NCI-H187 (cell line): ENCODE results near the gene WTAP.
"Not testable (repeated sequence)": the region's sequence is repeated elsewhere in the genome, so short reads cannot be mapped to it uniquely, and the experiment has no call there.

Source experiments
- DNase-seq, 2 experiments: peaks; one replicate each; lab custom pipeline; 2025; lab: John Stamatoyannopoulos, UW

Gene WTAP

GRCh38 chr6:159761873-159762680 is 34.8 kb downstream of the WTAP start, which contains the start of gene ACAT2:
TSS of gene ACAT2 (plus strand) at chr6:159762045. CDS start at chr6:159762088, 43 bp downstream.
- peak; percentile 82 to 90 for DNase-seq

DNA sequence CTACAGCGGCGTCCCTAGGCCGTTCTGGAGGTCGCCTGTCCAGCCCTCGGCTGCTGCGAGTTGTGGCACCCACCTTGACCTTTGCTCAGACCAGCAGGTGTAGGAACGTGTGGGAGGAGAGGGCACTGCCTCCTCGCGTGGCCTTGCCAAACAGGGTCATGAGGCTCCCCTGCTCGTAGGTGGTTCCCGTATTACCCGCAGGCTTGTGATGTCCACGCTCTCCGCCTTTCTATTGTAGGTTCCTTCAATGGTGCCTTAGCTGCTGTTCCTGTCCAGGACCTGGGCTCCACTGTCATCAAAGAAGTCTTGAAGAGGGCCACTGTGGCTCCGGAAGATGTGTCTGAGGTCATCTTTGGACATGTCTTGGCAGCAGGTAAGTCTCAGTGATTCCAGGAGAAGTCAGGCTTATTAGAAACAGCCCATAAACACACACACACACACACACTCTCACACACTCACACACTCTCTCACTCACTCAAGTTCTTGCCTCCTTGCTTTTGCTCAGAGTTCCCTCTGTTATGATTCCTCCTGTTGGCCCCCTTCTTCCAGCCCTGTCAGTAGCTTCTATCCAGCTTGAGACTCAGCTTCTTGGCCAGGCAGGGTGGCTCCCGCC is 35.5 kb downstream of the WTAP start:
- DNase-seq = no peak

- no peak for DNase-seq
Observed at GRCh38 chr6:159766906-159767305, 39.6 kb downstream of the WTAP start.

DNA sequence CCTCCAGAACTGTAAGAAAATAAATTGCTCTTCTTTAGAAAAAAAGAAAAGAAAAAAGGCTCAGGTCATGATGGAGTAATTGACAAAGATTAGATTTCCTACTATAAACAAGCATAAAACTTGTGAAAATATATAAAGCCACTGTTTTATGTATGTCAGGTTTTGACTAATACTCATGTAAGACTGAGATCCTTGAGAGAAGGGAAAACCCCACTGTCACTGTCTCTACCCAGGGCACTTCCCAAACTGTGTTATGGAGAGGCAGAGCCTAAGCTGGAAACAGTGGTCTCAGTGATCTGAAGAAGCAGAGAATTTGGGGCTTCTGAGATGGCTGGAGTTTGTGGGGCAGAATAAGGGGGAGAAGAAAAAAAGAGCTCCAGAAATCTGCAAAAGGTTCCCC is 42.2 kb downstream of the WTAP start:
- DNase-seq = no peak

DNA sequence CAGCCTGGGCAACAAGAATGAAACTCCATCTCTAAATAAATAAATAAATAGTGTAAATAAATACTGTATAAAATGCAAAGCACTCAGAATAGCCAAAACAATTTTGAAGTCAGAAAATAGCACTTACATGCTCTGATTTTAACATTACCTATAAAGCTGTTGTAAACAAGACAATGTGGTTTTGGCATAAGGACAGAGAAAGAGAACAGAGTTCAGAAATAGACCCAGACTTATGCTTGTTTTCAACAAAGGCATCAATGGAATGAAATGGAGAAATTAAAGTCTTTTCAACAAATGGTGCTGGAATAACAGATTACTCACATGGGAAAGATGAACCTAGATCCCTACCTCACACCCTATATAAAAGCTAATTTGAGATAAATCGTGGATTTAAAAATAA is 44.9 kb downstream of the WTAP start:
- DNase-seq = no peak

GRCh38 chr6:159777240-159777904 is 50.1 kb downstream of the WTAP start:
- no peak for DNase-seq

- no peak for DNase-seq
Observed at GRCh38 chr6:159778131-159778530, 50.8 kb downstream of the WTAP start.

GRCh38 chr6:159778542-159779103 is 51.3 kb downstream of the WTAP start:
- no peak for DNase-seq

GRCh38 chr6:159788276-159788675 is 61.0 kb downstream of the WTAP start:
- DNase-seq = no peak

GRCh38 chr6:159788753-159789376 is 61.6 kb downstream of the WTAP start:
- no peak for DNase-seq

- peak; percentile 98 for DNase-seq
Observed at GRCh38 chr6:159789377-159790148, 62.3 kb downstream of the WTAP start, which contains the start of gene TCP1. TSS of gene TCP1 (minus strand) at chr6:159789602. CDS start at chr6:159789468, 134 bp downstream.

DNA sequence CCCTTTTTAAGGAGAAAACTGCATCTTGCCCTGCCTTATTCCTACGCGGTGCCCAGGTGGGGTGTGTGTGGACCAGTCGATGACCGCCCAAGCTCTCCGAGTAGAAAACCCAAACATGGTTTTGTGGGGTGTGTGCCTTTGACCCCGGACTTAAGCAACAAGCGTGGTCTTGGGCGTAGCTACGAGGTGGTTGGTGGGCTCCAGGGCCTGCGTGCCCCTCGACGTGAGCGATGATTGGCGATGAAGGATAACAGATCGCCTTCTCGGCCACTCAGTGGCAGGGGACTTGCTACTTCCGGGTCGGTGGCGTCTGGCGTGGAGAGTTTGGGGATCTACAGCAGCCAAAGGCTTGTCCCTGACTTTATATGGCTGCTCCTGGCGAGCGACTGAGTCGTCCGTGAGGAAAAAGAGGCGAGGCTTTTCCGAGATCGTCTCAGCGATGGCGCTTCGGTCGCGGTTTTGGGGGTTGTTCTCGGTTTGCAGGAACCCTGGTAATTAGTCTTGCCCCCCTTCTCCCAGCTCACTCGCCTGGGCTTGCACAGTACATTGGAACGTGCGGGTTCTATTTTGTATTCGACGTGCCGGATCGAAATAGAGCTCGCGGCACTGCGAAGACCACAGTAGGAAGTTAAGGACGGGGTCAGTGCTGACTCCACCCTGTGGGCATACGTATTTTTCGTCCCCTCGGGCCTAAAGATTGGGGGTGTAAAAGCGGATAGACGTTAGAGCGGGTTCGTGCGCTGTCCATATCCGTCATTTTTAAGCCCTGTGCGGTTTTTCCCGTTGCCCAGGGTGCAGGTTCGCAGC is 63.0 kb downstream of the WTAP start, which contains the start of gene MRPL18:
Gene MRPL18, plus strand, starts transcription at position 319 of the 807 bp plus-strand sequence. Its CDS starts 121 bp downstream, at position 440.
- DNase-seq = peak; percentile 83 to 92

GRCh38 chr6:159790956-159791598 is 63.8 kb downstream of the WTAP start:
- DNase-seq = no peak

- DNase-seq = not testable (repeated sequence)
Observed at GRCh38 chr6:159794976-159795375, 67.7 kb downstream of the WTAP start.

GRCh38 chr6:159797554-159797953 is 70.2 kb downstream of the WTAP start:
- no peak for DNase-seq

DNA sequence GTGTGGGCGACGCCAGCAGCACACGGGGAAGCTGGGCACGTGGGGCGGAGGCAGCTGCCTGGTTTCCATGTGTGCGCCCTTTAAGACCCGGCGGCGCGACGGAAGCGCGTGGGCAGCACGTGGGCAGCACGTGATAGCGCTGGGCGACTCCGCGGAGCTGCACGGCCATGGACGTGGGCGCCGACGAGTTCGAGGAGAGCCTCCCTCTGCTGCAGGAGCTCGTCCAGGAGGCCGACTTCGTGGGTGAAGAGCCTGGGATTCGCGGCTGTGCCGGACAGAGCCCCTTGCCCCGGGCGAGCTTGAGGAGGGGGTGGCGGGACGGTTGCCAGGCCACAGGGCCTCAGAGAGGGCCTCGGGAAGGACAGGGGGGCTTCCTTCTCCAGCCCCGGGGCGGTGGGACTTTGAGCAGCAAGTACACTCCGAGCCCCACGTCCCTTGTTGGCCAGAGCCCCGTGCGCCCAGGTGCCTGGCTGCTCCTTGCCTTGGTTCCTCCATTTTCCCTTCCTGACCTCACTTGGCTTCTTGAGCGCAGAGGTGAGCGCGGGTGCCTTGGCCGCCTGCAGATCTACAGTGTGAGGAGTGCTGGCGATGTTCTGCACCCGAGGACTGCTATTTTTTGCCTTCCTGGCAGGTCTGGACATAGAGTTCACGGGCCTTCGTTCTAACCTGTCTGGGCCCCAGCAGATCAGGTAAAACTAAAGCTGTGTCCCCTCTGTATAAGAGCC is 73.0 kb downstream of the WTAP start, which contains the start of gene PNLDC1:
Gene PNLDC1, plus strand, starts transcription at position 136 of the 725 bp plus-strand sequence. Its CDS starts 32 bp downstream, at position 168.
- DNase-seq = no peak

DNA sequence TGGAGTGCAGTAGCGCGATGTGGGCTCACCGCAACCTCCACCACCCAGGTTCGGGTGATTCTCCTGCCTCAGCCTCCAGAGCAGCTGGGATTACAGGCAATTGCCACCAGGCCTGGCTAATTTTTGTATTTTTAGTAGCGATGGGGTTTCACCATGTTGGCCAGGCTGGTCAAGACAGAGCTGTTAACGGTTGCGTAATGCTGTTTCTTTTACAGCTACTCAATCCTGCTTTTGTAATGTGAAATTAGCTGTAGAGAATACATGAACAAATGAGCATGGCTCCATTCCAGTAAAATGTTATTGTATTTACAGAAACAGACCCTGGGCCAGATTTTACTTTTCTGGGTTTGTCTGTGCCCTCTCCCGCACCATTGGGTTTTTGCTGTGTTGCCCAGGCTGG is 74.6 kb downstream of the WTAP start:
- DNase-seq = no peak

DNA sequence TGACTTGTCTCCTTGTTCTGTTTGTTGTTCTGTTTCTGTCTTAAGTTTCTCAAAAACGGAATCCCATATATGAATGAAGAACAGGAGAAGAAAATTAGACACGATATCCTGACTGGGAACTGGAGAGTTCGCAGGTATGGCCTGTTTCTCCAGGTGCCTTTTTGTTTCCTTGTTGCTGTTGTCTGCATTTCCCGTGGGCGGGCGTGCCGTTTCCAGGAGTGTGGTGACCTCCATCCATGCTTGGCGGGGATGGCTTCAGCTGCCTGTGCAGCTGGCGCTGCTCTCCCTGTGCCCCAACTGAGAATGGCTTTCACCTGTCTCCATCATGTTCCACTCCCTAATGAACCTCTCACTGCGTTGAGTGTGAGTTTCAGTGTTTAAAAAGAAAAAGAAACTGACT is 77.2 kb downstream of the WTAP start:
- DNase-seq = no peak
